ENCODE data around the gene KCNN1.
"Not testable (repeated sequence)": the region's sequence is repeated elsewhere in the genome, so short reads cannot be mapped to it uniquely, and the experiment has no call there.

KCNN1 gene

GRCh38 chr19:17969096-17969792 lies 2.3 kb downstream of the KCNN1 start:
- DNase-seq (ENCODE audit: low read depth, low spot score) = no peak

GRCh38 chr19:17972230-17972629 lies 5.3 kb downstream of the KCNN1 start:
- DNase-seq (ENCODE audit: low read depth, low spot score) = no peak

- no peak for DNase-seq (ENCODE audit: low read depth, low spot score)
Observed at GRCh38 chr19:17973759-17974158, 6.9 kb downstream of the KCNN1 start.

GRCh38 chr19:17974551-17974950 lies 7.6 kb downstream of the KCNN1 start:
- DNase-seq (ENCODE audit: low read depth, low spot score) = no peak

GRCh38 chr19:17975032-17975431 lies 8.1 kb downstream of the KCNN1 start:
- DNase-seq (ENCODE audit: low read depth, low spot score) = no peak

- DNase-seq (ENCODE audit: low read depth, low spot score) = no peak
Observed at GRCh38 chr19:17977021-17977420, 10.1 kb downstream of the KCNN1 start.

- no peak for DNase-seq (ENCODE audit: low read depth, low spot score)
Observed at GRCh38 chr19:17977488-17977887, 10.6 kb downstream of the KCNN1 start.

- DNase-seq (ENCODE audit: low read depth, low spot score) = no peak
Observed at GRCh38 chr19:17981611-17982010, 14.7 kb downstream of the KCNN1 start.

GRCh38 chr19:17982430-17982829 lies 15.5 kb downstream of the KCNN1 start:
- DNase-seq (ENCODE audit: low read depth, low spot score) = no peak

- no peak for DNase-seq (ENCODE audit: low read depth, low spot score)
Observed at GRCh38 chr19:17985037-17985818, 18.3 kb downstream of the KCNN1 start.

- DNase-seq (ENCODE audit: low read depth, low spot score) = not testable (repeated sequence)
Observed at GRCh38 chr19:17986569-17986968, 19.7 kb downstream of the KCNN1 start.

- DNase-seq (ENCODE audit: low read depth, low spot score) = no peak
Observed at GRCh38 chr19:17988161-17988560, 21.3 kb downstream of the KCNN1 start.

- DNase-seq (ENCODE audit: low read depth, low spot score) = no peak
Observed at GRCh38 chr19:17989425-17990094, 22.7 kb downstream of the KCNN1 start.

- no peak for DNase-seq (ENCODE audit: low read depth, low spot score)
Observed at GRCh38 chr19:17993076-17993813, 26.3 kb downstream of the KCNN1 start.

- peak; percentile 90 for DNase-seq (ENCODE audit: low read depth, low spot score)
Observed at GRCh38 chr19:17996826-17997316, 30.0 kb downstream of the KCNN1 start.

- no peak for DNase-seq (ENCODE audit: low read depth, low spot score)
Observed at GRCh38 chr19:17997969-17998826, 31.3 kb downstream of the KCNN1 start.

GRCh38 chr19:17998827-17999150 lies 31.9 kb downstream of the KCNN1 start:
- DNase-seq (ENCODE audit: low read depth, low spot score) = no peak

- no peak for DNase-seq (ENCODE audit: low read depth, low spot score)
Observed at GRCh38 chr19:17999684-18000479, 33.0 kb downstream of the KCNN1 start.

- no peak for DNase-seq (ENCODE audit: low read depth, low spot score)
Observed at GRCh38 chr19:18000480-18000914, 33.6 kb downstream of the KCNN1 start.

All from ELF-1 (cell line).